Lower leg skin (tissue), 3 donors: ENCODE data around the gene PLP2.

Experiments
- CTCF ChIP-seq, 3 donors: fragments of 450-650 bp; IDR thresholded peaks; one replicate each; pipeline ENCODE4 v1.5.1; 2016; ENCODE audit warnings: antibody characterized with exemption in 3 of 3, mild to moderate bottlenecking in 3 of 3, moderate library complexity in 2 of 3
- POLR2A ChIP-seq, 2 donors: fragments of 450-650 bp; IDR thresholded peaks; one replicate each; pipeline ENCODE4 v1.6.1; 2016 to 2017; ENCODE audit warnings: antibody characterized with exemption in 2 of 2, mild to moderate bottlenecking in 1 of 2, moderate library complexity in 1 of 2

- TF ChIP-seq CTCF (IDR thresholded peaks at IDR 0.05), result no peak
- no peak for TF ChIP-seq POLR2A (IDR thresholded peaks at IDR 0.05)
These were observed 6.8 kb downstream of the PLP2 start for GRCh38 chrX:49178537-49178936.
